K562 (cell line): ENCODE measurements around the gene CPE. TPM values are rescaled to one million over a fixed set of nuclear protein-coding genes. Genes with fewer than 3 reads are reported as not detected.
"Not testable (repeated sequence)": the region's sequence is repeated elsewhere in the genome, so short reads cannot be mapped to it uniquely, and the experiment has no call there.

Experiments used
- ATAC-seq: fragments of 200-7000 bp; cut with Tn5 transposase; 3 replicates; pipeline ENCODE4 v1.9.1; 2020; ENCODE audit warnings: moderate library complexity
- BruUV-seq: library from RNA; stranded (reverse); fragments of 400-500 nt; replicated peaks from 2 replicates; lab custom pipeline; 2021; lab: Mats Ljungman, UMichigan
- CTCF ChIA-PET: fragments of 300-600 bp; formaldehyde crosslinking; extraction: SDS; loops from one replicate; lab custom pipeline; 2021; ENCODE audit warnings: low intra/inter-chr PET ratio; lab: Yijun Ruan, JAX
- POLR2A ChIA-PET: fragments of 300-600, 350-650 bp; sonication (Branson Sonifier 250); formaldehyde crosslinking; extraction: SDS; loops from one replicate; lab custom pipeline; 2021; ENCODE audit warnings: antibody characterized with exemption, inconsistent platforms; lab: Yijun Ruan, JAX
- DNase-seq, 4 experiments: peaks; one replicate each; pipeline versions ENCODE4 v3.0.0 to v3.0.0-alpha.2; 2011 to 2018; ENCODE audit warnings: low spot score in 3 of 4, mixed read lengths in 3 of 4; ENCODE audit errors: extremely low read depth in 1 of 4
- FAIRE-seq: peaks from 2 replicates; lab custom pipeline; 2011; peaks lifted over from hg19 to GRCh38; lab: Jason Lieb, UNC
- H2AFZ ChIP-seq: 2 replicates; pipeline ENCODE4 v1.6.0; 2011; ENCODE audit warnings: low read depth, low read length, control low read depth, inconsistent platforms
- H3K27ac ChIP-seq: fragments of 200-600 bp; 3 replicates; pipeline ENCODE4 v1.8.0; 2011; ENCODE audit warnings: low read depth, mild to moderate bottlenecking, control low read depth, inconsistent platforms, low read length, moderate library complexity, mixed read lengths; ENCODE audit errors: extremely low read depth
- H3K27me3 ChIP-seq, 2 experiments: fragments of 300-600 bp in 1 of 2; 2 replicates in 1 of 2; 3 replicates in 1 of 2; pipeline versions ENCODE4 v1.6.0 to v1.8.0; 2011; ENCODE audit warnings: inconsistent platforms in 2 of 2, low read length in 2 of 2, mild to moderate bottlenecking in 1 of 2, mixed read lengths in 1 of 2, moderate library complexity in 1 of 2; ENCODE audit not compliant: control insufficient read depth in 2 of 2, insufficient read depth in 2 of 2
- H3K36me3 ChIP-seq: fragments of 300-600 bp; 3 replicates; pipeline ENCODE4 v1.8.0; 2011; ENCODE audit warnings: mild to moderate bottlenecking, low read length, inconsistent platforms; ENCODE audit not compliant: control insufficient read depth, insufficient read depth
- H3K4me1 ChIP-seq, 2 experiments: fragments of 200-600 bp in 1 of 2; replicated peaks in 1 of 2; 2 replicates in 1 of 2; 3 replicates in 1 of 2; pipeline versions ENCODE4 v1.5.1 to v1.8.0; 2011; ENCODE audit warnings: inconsistent platforms in 2 of 2, low read length in 2 of 2, mild to moderate bottlenecking in 1 of 2, mixed read lengths in 1 of 2, moderate library complexity in 1 of 2; ENCODE audit not compliant: control insufficient read depth in 2 of 2, insufficient read depth in 2 of 2
- H3K4me2 ChIP-seq: 2 replicates; pipeline ENCODE4 v1.6.1; 2011; ENCODE audit warnings: low read length, control low read depth, inconsistent platforms, mixed read lengths; ENCODE audit not compliant: insufficient read depth
- H3K4me3 ChIP-seq: fragments of 200-600 bp; sonication (generic), shearing (Covaris generic); 2 replicates; pipeline ENCODE4 v1.5.1; 2016; ENCODE audit warnings: control low read depth, inconsistent platforms
- H3K79me2 ChIP-seq: fragments of 200-600 bp; 3 replicates; pipeline ENCODE4 v1.8.0; 2011; ENCODE audit warnings: low read length, inconsistent platforms; ENCODE audit not compliant: control insufficient read depth, insufficient read depth
- H3K9ac ChIP-seq, 2 experiments: 2 replicates each; pipeline versions ENCODE4 v1.6.0 to v1.6.1; 2011; ENCODE audit warnings: low read depth in 2 of 2, low read length in 2 of 2, control low read depth in 1 of 2, inconsistent platforms in 1 of 2, mild to moderate bottlenecking in 1 of 2, mixed read lengths in 1 of 2; ENCODE audit not compliant: insufficient read depth in 1 of 2
- H3K9me1 ChIP-seq: one replicate; pipeline ENCODE4 v1.6.0; 2011; ENCODE audit warnings: inconsistent platforms, mild to moderate bottlenecking, low read length, moderate library complexity; ENCODE audit not compliant: control insufficient read depth, insufficient read depth
- H3K9me3 ChIP-seq: replicated peaks from 2 replicates; pipeline ENCODE4 v1.5.1; 2011; ENCODE audit warnings: low read depth, low read length, inconsistent platforms; ENCODE audit not compliant: control insufficient read depth, insufficient read depth
- H4K20me1 ChIP-seq: replicated peaks from 2 replicates; pipeline ENCODE4 v1.6.1; 2011; ENCODE audit warnings: low read length, inconsistent platforms, mixed read lengths; ENCODE audit not compliant: control insufficient read depth, insufficient read depth
- POLR2A ChIP-seq: fragments of 450-650 bp; conservative IDR thresholded peaks from 2 replicates; pipeline ENCODE4 v1.6.1; 2016
- POLR2B ChIP-seq: fragments of 450-650 bp; IDR thresholded peaks from 2 replicates; pipeline ENCODE4 v1.6.1; 2018; ENCODE audit warnings: low read depth; ENCODE audit not compliant: partially characterized antibody
- SUPT5H ChIP-seq: fragments of 450-650 bp; IDR thresholded peaks from 2 replicates; pipeline ENCODE4 v1.6.1; 2016
- ZFX ChIP-seq: sonication (generic); formaldehyde crosslinking; IDR thresholded peaks from 2 replicates; pipeline ENCODE4 v1.8.0; 2022; ENCODE audit warnings: mild to moderate bottlenecking, missing genetic modification reagents, moderate library complexity
- WGBS: fragments of 100-300 bp; shearing (Covaris generic); methylation state at CpG from one replicate; pipeline ENCODE4 v1.1.6; 2016; ENCODE audit warnings: low coverage, mixed read lengths; ENCODE audit not compliant: insufficient coverage; ENCODE audit errors: missing lambda C conversion rate; 5-methylcytosine and 5-hydroxymethylcytosine counted together
- in situ Hi-C: fragments of 300-500 bp; cut with MboI; formaldehyde crosslinking; loops from 4 replicates; pipeline ENCODE4 v1.15.0; 2018; ENCODE audit warnings: inconsistent platforms, mixed read lengths
- intact Hi-C: fragments of 100-400 bp; cut with micrococcal nuclease; formaldehyde crosslinking; loops from 2 replicates; pipeline ENCODE4 v1.14.2; 2022
- polyA plus RNA-seq, 8 experiments: library from polyadenylated mRNA; depleted of rRNA in 4 of 8; stranded (reverse) in 5 of 8; unstranded in 3 of 8; fragments of >200 nt; fragmentation: Nextera tagmentation in 2 of 8; fragmentation: Illumina TruSeq in 1 of 8; extraction: Ambion mirVana in 2 of 8; extraction: Trizol in 1 of 8; gene quantifications; 2 replicates each; pipeline versions ENCODE4 v1.2.1 to v1.2.3, GENCODE V29; 2011 to 2014; ENCODE audit warnings: inconsistent platforms in 1 of 8, missing spikeins in 1 of 8
- total RNA-seq, 7 experiments: library from RNA; depleted of rRNA in 6 of 7; stranded (reverse); fragments of >200 nt in 6 of 7; fragmentation: Illumina TruSeq in 2 of 7; extraction: Trizol in 2 of 7; gene quantifications; 2 replicates each; pipeline versions ENCODE4 v1.2.1 to v1.2.3, GENCODE V29; 2011 to 2021; ENCODE audit warnings: low replicate concordance in 1 of 7
- TF ChIP-seq, protein P1 (sequence below), 2 experiments: fragments of 450-650 bp; IDR thresholded peaks; 2 replicates each; pipeline ENCODE4 v1.6.1; 2016

CPE gene
- total and polyA plus RNA-seq, 9 of the 15 experiments (the other 6 are each of a cell fraction or from before 2014, with no cell fraction given): 0.04 to 0.16 (median 0.06) TPM; not detected in 4

DNA sequence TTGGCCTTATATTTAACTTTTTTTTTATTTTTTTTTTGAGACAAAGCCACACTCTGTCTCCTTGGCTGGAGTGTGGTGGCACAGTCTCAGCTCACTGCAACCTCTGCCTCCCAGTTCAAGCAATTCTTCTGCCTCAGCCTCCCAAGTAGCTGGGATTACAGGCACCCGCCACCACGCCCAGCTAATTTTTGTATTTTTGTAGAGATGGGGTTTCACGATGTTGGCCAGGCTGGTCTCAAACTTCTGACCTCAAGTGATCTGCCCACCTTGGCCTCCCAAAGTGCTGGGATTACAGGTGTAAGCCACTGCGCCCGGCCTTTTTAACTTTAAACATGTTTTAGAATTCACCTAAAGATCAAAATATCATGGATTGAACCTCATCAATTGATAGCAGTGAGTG lies 36.5 kb upstream of the CPE start:
- H3K4me3 ChIP-seq, CTCF ChIA-PET, H4K20me1 ChIP-seq, in situ Hi-C loops, H3K27me3 ChIP-seq, H3K9ac ChIP-seq, H3K4me2 ChIP-seq, FAIRE-seq, H3K9me3 ChIP-seq, H2AFZ ChIP-seq, H3K27ac ChIP-seq, DNase-seq, H3K79me2 ChIP-seq, H3K4me1 ChIP-seq, ATAC-seq, H3K9me1 ChIP-seq: not testable (repeated sequence)
- POLR2A ChIA-PET: interaction anchor here (1.1 to 1.5 kb wide), 2 partner anchors 17 to 230 kb away, joined by 3 read pairs; partner anchors contain the start of gene TMEM192
- H3K36me3 ChIP-seq: peaks cover 59% of the 10 kb centered on the region
- WGBS: 94% methylated on average over 5 of the region's 5 CpGs
- TSS peak; percentile 33 for BruUV-seq
- TF ChIP-seq, protein P1, sequence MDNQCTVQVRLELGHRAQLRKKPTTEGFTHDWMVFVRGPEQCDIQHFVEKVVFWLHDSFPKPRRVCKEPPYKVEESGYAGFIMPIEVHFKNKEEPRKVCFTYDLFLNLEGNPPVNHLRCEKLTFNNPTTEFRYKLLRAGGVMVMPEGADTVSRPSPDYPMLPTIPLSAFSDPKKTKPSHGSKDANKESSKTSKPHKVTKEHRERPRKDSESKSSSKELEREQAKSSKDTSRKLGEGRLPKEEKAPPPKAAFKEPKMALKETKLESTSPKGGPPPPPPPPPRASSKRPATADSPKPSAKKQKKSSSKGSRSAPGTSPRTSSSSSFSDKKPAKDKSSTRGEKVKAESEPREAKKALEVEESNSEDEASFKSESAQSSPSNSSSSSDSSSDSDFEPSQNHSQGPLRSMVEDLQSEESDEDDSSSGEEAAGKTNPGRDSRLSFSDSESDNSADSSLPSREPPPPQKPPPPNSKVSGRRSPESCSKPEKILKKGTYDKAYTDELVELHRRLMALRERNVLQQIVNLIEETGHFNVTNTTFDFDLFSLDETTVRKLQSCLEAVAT (IDR thresholded peaks at IDR 0.05): peak in 1 of 2 experiments; percentile 60; a peak in 1 of 4 replicates
- TF ChIP-seq ZFX (CRISPR knock-in tag) (0 out of 2 replicates have a peak, but pooled peaks have one; percentile 32), SUPT5H (peak; percentile 38; the same call in 1 of the 2 replicates), POLR2A (0 out of 2 replicates have a peak, but pooled peaks have one; percentile 24), POLR2B (peak; percentile 61)
- intact Hi-C loops: loop anchor here (5.0 kb wide), 1 partner anchor 210 kb away; no protein-coding TSS in a partner anchor
